Lower leg skin (tissue), 3 donors: Measurements from ENCODE around the gene C14orf132.

Experiments used
- POLR2A ChIP-seq, 2 donors: fragments of 450-650 bp; IDR thresholded peaks; one replicate each; pipeline ENCODE4 v1.6.1; 2016 to 2017; ENCODE audit warnings: antibody characterized with exemption in 2 of 2, mild to moderate bottlenecking in 1 of 2, moderate library complexity in 1 of 2
- TF ChIP-seq, protein P1 (sequence below), 3 donors: fragments of 450-650 bp; IDR thresholded peaks; one replicate each; pipeline ENCODE4 v1.5.1; 2016; ENCODE audit warnings: antibody characterized with exemption in 3 of 3, mild to moderate bottlenecking in 3 of 3, moderate library complexity in 2 of 3

DNA sequence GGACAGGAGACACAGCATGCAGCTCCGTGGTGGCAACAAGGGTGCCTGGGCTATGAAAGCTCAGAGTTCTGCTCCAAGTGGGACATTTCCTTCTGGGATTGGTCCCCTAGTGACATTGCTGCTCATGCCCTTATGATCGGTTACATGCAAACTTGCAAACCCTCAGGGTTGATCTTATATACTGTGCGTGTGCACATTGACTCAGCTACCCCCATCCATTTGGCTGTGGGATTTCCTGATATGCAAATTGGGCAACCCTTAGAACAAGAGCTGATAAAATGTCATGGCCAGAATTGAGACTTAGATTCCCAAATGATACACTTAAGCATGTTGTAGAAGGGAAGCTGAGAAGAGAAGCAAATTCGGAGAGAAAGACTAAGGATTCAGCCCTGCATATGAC, 92.7 kb downstream of the C14orf132 start:
- TF ChIP-seq POLR2A (IDR thresholded peaks at IDR 0.05), result no peak
- TF ChIP-seq, protein P1, sequence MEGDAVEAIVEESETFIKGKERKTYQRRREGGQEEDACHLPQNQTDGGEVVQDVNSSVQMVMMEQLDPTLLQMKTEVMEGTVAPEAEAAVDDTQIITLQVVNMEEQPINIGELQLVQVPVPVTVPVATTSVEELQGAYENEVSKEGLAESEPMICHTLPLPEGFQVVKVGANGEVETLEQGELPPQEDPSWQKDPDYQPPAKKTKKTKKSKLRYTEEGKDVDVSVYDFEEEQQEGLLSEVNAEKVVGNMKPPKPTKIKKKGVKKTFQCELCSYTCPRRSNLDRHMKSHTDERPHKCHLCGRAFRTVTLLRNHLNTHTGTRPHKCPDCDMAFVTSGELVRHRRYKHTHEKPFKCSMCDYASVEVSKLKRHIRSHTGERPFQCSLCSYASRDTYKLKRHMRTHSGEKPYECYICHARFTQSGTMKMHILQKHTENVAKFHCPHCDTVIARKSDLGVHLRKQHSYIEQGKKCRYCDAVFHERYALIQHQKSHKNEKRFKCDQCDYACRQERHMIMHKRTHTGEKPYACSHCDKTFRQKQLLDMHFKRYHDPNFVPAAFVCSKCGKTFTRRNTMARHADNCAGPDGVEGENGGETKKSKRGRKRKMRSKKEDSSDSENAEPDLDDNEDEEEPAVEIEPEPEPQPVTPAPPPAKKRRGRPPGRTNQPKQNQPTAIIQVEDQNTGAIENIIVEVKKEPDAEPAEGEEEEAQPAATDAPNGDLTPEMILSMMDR (IDR thresholded peaks at IDR 0.05), result no peak
